MCF 10A (cell line): ENCODE data around the gene MLXIPL. TPM values are rescaled to one million over a fixed set of nuclear protein-coding genes. Genes with fewer than 3 reads are reported as not detected.
"Not testable (repeated sequence)": the region's sequence is repeated elsewhere in the genome, so short reads cannot be mapped to it uniquely, and the experiment has no call there.

Experiments used
- BruUV-seq: library from RNA; stranded (reverse); fragments of 400-500 nt; replicated peaks from 2 replicates; lab custom pipeline; 2021; lab: Mats Ljungman, UMichigan
- CTCF ChIA-PET: fragments of 300-600 bp; sonication (Branson Sonifier 250); formaldehyde crosslinking; extraction: SDS; loops from one replicate; lab custom pipeline; 2021; ENCODE audit warnings: antibody characterized with exemption, inconsistent platforms; lab: Yijun Ruan, JAX
- POLR2A ChIA-PET: fragments of 300-600, 350-650 bp; sonication (Branson Sonifier 250); formaldehyde crosslinking; extraction: SDS; loops from one replicate; lab custom pipeline; 2020; ENCODE audit warnings: antibody characterized with exemption, inconsistent platforms; lab: Yijun Ruan, JAX
- DNase-seq: peaks from one replicate; pipeline ENCODE4 v3.0.0-alpha.2; 2018; ENCODE audit not compliant: unreplicated experiment
- H3K27ac Mint-ChIP-seq: one replicate; pipeline ENCODE4 v1.8.0; 2022; ENCODE audit warnings: mild to moderate bottlenecking, low read depth, mixed read lengths; ENCODE audit not compliant: unreplicated experiment
- H3K27me3 Mint-ChIP-seq: one replicate; pipeline ENCODE4 v1.8.0; 2022; ENCODE audit warnings: mixed read lengths; ENCODE audit not compliant: insufficient read depth, unreplicated experiment
- H3K36me3 Mint-ChIP-seq: one replicate; pipeline ENCODE4 v1.8.0; 2022; ENCODE audit warnings: mild to moderate bottlenecking, moderate library complexity, mixed read lengths; ENCODE audit not compliant: insufficient read depth, unreplicated experiment
- H3K4me1 Mint-ChIP-seq: one replicate; pipeline ENCODE4 v1.8.0; 2022; ENCODE audit warnings: mixed read lengths; ENCODE audit not compliant: insufficient read depth, unreplicated experiment
- H3K4me3 Mint-ChIP-seq: one replicate; pipeline ENCODE4 v1.8.0; 2022; ENCODE audit warnings: mild to moderate bottlenecking, moderate library complexity, mixed read lengths; ENCODE audit not compliant: unreplicated experiment
- H3K9me3 Mint-ChIP-seq: one replicate; pipeline ENCODE4 v1.8.0; 2022; ENCODE audit warnings: mixed read lengths; ENCODE audit not compliant: unreplicated experiment
- intact Hi-C: fragments of 100-400 bp; cut with micrococcal nuclease; formaldehyde crosslinking; loops from 2 replicates; pipeline ENCODE4 v1.14.1; 2022
- total RNA-seq: library from RNA; stranded (reverse); gene quantifications from 2 replicates; pipeline ENCODE4 v1.2.3, GENCODE V29; 2022
- TF ChIP-seq, protein P1 (sequence below): fragments of 200-600 bp; IDR thresholded peaks from one replicate; pipeline ENCODE4 v1.8.0; 2022; ENCODE audit warnings: antibody characterized with exemption, mild to moderate bottlenecking; ENCODE audit not compliant: unreplicated experiment

Gene MLXIPL
- total RNA-seq, 1 experiment from 2014 or later, result not detected

DNA sequence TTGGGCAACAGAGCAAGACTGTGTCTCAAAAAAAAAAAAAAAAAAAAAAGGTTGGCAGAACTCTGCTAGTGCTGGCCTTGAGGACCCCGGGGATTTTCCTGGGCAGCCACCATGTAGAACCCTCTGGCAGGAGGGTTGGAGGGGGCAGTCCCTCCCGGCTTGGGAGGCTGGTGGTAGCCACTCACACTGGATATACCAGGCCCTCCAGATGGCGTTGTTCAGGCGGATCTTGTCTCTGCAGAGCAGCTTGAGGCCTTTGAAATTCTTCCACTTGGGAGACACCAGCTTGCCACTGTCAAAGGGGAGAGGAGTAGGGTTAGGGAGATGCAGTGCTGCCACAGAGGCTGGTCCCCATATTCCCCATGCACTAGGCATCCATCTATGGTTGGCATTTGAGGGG lies 8.4 kb downstream of the MLXIPL start:
- Mint-ChIP-seq H3K27ac (no peak overlapping the region), H3K36me3 (peaks cover 8% of the 10 kb centered on the region), H3K4me1 (peaks cover 16% of the 10 kb centered on the region), H3K9me3 (no peaks in the 10 kb centered on the region), H3K27me3 (no peaks in the 10 kb centered on the region), H3K4me3 (no peak overlapping the region)
- DNase-seq, result no peak
- ChIA-PET POLR2A (no interaction called here), CTCF (interaction anchor here (0.6 to 2.2 kb wide), 7 partner anchors 9 to 300 kb away, joined by 3 to 12 read pairs (median 4); partner anchors contain the start of gene VPS37D)
- intact Hi-C loops, result no loop called here
- BruUV-seq, result no TSS peak
- TF ChIP-seq, protein P1, sequence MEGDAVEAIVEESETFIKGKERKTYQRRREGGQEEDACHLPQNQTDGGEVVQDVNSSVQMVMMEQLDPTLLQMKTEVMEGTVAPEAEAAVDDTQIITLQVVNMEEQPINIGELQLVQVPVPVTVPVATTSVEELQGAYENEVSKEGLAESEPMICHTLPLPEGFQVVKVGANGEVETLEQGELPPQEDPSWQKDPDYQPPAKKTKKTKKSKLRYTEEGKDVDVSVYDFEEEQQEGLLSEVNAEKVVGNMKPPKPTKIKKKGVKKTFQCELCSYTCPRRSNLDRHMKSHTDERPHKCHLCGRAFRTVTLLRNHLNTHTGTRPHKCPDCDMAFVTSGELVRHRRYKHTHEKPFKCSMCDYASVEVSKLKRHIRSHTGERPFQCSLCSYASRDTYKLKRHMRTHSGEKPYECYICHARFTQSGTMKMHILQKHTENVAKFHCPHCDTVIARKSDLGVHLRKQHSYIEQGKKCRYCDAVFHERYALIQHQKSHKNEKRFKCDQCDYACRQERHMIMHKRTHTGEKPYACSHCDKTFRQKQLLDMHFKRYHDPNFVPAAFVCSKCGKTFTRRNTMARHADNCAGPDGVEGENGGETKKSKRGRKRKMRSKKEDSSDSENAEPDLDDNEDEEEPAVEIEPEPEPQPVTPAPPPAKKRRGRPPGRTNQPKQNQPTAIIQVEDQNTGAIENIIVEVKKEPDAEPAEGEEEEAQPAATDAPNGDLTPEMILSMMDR, result no peak

DNA sequence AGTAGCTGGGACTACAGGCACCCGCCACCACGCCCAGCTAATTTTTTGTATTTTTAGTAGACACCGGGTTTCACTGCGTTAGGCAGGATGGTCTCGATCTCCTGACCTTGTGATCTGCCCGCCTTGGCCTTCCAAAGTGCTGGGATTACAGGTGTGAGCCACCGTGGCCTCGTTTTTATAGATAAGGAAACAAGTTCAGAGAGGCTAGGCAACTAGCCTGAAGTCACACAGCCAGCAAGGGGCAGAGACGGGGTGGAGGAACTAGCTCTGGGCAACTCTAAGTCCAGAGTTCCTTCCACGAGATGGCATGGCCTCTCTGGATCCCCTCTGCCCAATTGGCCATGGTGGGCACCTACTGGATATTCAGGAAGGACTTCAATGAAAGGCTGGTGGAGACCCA lies 9.4 kb downstream of the MLXIPL start:
- ChIA-PET CTCF (interaction anchor here (0.6 to 2.2 kb wide), 7 partner anchors 8 to 226 kb away, joined by 4 to 12 read pairs (median 4); no protein-coding TSS in a partner anchor), POLR2A (interaction anchor here (1.0 kb wide), 1 partner anchor 22 kb away, joined by 3 read pairs; no protein-coding TSS in a partner anchor)

DNA sequence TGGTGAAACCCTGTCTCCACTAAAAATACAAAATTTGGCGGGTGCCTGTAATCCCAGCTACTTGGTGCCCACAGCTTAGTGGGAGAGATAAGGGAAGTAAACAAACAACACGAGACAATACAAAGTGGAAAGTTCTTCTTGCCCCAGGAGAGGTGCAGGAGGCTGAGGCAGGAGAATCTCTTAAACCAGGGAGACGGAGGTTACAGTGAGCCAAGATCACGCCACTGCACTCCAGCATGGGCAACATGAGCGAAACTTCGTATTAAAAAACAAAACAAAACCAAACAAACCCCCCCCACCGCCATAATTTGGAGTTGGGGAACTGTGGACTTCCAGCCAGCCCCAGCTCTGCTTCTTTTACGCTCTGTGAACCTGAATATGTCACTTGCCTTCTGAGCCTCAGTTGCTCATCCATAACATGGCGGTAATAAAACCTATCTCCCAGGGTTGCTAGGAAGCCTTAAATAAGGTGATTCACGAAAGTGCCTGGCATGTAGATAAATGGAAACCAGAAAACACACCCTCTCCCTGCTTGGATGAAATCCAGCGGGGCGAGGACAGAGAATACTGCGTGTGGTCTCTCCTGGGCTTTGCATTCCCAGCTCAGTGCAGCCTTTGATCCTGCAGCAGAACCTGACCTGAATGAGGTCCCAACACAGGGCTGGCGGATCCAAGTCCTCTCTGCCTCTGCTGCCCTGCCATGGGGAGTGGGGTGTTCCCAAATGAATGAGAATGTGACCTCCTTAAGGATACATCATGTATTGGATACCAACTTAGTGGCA lies 10.2 kb downstream of the MLXIPL start:
- Mint-ChIP-seq H3K9me3 (no peaks in the 10 kb centered on the region), H3K4me3 (no peak overlapping the region), H3K27me3 (no peaks in the 10 kb centered on the region), H3K27ac (no peak overlapping the region), H3K36me3 (peaks cover 4% of the 10 kb centered on the region), H3K4me1 (peaks cover 16% of the 10 kb centered on the region)
- CTCF ChIA-PET, result interaction anchor here (0.6 to 2.2 kb wide), 7 partner anchors 8 to 118 kb away, joined by 3 to 12 read pairs (median 4); no protein-coding TSS in a partner anchor
- TF ChIP-seq, protein P1, result no peak
- POLR2A ChIA-PET, result interaction anchor here (0.8 to 1.6 kb wide), 3 partner anchors 23 to 241 kb away, joined by 3 read pairs; no protein-coding TSS in a partner anchor
- intact Hi-C loops, result loop anchor here (1.0 kb wide), 1 partner anchor 69 kb away; the partner anchor contains the start of genes BUD23 and DNAJC30
- peak; percentile 62 for DNase-seq
- BruUV-seq, result no TSS peak

More for the DNA sequence above, 9.4 kb downstream of the MLXIPL start:
- H3K9me3 Mint-ChIP-seq, H3K27me3 Mint-ChIP-seq, DNase-seq, H3K27ac Mint-ChIP-seq, intact Hi-C loops, H3K4me3 Mint-ChIP-seq, H3K36me3 Mint-ChIP-seq, BruUV-seq: not testable (repeated sequence)
- H3K4me1 Mint-ChIP-seq, result peaks cover 16% of the 10 kb centered on the region

DNA sequence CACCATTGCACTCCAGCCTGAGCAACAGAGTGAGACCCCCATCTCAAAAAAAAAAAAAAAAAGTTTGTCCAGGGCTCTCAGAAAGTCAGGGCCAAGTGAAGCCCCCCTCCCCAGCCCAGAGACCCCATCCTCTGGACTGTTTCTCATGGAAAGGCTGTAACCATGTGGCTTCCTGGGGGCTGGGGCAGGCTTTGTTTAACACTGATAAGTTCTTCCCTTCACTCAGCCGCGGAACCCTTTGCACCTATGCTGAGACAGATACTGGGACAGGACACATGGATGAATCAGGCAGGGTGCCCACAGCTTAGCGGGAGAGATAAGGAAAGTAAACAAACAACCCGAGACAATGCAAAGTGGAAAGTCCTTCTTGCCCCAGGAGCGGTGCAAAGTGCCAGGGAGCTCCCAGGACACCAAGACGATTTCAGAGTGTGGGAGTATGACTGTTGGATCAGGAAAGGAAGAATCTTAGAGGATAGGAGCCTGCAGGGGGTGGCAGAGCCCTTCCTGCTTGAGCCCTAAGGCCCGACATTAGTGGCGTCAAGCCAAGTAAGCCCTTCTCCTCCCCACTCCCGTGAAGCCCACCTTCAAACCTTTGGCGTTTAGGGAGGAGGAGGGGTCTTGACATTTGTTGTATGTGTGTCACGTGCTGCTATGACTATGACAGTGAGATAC lies 11.6 kb downstream of the MLXIPL start:
- BruUV-seq, result no TSS peak
- intact Hi-C loops, result loop anchor here (1.0 kb wide), 1 partner anchor 71 kb away; the partner anchor contains the start of genes BUD23 and DNAJC30
- DNase-seq, result peak; percentile 51
- Mint-ChIP-seq H3K9me3 (no peaks in the 10 kb centered on the region), H3K27ac (no peak overlapping the region), H3K27me3 (no peaks in the 10 kb centered on the region), H3K36me3 (peaks cover 7% of the 10 kb centered on the region), H3K4me1 (peaks cover 16% of the 10 kb centered on the region), H3K4me3 (no peak overlapping the region)
- ChIA-PET POLR2A (interaction anchor here (1.0 to 1.6 kb wide), 2 partner anchors 105 to 113 kb away, joined by 3 to 5 read pairs; no protein-coding TSS in a partner anchor), CTCF (interaction anchor here (0.6 to 1.6 kb wide), 11 partner anchors 24 to 242 kb away, joined by 3 to 9 read pairs (median 3); no protein-coding TSS in a partner anchor)
- TF ChIP-seq, protein P1, result peak; percentile 25
